Activated CD8-positive, alpha-beta memory T cell treated with anti-CD3 and anti-CD28 coated beads, Interleukin-2, amount 50 U/mL, for 1 hour (primary cell): ENCODE results near the gene ADD2.
"Not testable (repeated sequence)": the region's sequence is repeated elsewhere in the genome, so short reads cannot be mapped to it uniquely, and the experiment has no call there.

Source experiments
- DNase-seq: peaks from one replicate; pipeline ENCODE4 v3.0.0-alpha.2; 2020; ENCODE audit errors: extremely low read depth

Gene ADD2

DNA sequence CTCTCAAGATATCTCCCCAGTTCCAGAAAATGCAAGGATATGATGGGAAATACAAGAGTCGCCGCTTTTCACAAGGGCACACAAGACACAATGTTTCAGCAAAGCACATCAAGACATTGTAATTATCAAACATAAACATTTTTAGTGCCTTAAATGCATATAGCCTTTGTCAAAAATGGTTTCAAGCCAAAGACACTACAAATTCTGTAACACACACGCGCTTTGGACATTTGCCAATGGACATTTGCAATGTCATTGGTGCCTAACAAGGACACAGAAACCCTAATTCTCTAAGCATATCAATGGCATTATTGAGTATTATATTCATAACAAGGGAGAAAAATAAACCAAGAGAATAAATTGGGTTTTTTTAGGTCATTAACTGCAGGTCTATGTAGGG, 16.1 kb downstream of the ADD2 start:
- no peak for DNase-seq

DNA sequence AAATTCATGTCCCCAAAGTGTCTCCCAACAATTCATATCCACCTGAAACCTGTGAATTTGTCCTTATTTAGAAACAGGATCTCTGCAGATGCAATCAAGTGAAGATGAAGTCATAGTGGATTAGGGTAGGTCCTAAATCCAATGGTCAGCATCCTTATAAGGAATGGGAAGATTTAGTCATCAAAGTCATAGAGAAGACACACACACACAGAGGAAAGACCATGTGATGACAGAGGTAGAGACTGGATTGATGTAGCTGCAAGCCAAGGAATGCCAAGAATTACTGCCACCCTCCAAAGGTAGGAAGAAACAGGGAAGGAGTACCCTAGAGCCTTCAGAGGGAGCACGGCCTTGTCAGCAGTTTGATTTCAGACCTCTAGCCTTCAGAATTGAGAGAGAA, 17.7 kb downstream of the ADD2 start:
- no peak for DNase-seq

DNA sequence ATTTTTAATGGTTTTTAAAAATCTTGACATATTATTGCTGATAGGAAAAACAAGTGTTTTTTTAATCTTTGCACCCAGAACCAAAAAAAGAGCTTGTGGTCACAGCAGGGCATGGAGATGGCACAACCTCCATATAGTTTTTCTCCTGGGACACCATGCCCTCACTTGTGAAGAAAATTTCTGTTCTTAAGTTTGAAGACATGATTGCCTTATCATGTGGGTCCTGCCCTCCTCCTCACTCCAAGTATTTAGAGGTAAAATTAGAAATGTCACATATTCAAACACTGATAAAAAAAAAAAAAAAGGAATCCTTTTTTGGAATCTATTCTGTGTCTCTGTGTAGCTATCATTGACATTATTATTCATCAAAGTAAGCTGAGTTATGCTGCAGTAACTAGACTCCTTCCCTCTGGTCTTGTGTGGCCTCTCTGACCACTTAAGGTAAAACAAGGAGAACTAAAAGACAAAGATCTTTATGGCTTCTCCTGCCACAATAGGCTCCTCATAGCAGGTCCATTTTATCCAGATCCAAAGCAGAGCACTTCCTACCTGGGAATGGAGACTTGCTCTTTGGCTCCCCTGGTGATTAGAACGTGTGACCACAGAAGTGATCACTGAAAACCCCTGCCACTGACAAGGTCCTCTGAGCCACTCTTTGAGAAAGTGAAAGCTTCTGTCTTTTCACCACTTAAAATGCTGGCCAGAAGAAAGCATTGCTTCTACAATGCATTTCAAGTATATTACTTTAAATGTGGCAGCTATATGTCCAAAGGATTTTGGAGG, 19.8 kb downstream of the ADD2 start:
- no peak for DNase-seq

DNA sequence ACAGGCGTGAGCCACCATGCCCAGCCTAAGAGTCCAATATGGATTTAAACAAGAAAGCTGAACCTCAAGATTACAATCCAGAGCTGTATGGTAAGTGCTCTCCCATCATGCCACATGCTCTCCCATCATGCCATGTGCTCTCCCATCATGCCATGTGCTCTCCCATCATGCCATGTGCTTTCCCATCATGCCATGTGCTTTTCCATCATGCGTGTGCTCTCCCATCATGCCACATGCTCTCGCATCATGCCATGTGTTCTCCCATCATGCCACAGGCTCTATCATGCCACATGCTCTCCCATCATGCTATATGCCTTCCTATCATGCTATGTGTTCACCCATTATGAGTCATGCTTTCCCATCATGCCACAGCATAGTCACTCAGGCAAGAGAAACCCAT, 20.7 kb downstream of the ADD2 start:
- no peak for DNase-seq

DNA sequence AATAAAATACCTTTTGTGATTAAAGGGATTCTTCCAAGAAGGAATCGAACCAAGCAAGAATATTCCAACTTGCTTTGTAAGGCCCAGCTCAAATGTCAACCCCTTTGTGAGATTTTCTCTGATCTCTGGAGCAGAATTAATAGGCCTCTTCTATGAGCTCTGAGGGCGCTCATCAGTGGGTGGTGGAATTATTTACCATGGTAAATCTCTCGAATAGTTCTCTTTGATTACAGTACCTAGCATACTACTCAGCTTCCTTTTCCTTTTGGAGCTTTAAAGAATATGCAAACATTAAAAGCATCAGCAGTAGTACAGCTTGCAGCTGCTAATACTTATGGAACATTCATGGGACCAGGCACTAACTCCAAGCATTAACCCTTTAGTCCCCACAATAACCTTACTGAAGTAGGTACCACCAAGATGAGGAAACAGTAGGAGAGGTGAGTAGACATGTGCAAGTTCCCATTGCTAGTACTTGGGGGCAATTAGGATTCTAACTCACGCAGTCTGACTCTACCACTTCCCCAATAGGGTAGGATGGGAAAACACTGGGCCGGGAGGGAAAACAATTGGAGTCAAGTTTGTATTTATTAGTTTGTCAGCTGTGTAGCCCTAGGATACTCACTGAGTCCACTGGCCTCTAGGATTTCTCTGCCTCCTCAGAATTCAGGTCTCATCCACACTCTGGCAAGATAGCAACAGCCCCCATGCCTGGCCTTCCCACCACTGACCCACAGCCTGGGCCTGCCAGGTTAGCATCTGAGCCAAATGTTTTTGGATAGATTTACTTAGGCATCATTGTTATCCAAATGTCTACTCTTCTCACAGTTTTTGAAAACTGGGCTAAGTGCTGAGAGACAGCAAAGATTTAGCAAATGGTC, 21.7 kb downstream of the ADD2 start:
- DNase-seq = no peak

DNA sequence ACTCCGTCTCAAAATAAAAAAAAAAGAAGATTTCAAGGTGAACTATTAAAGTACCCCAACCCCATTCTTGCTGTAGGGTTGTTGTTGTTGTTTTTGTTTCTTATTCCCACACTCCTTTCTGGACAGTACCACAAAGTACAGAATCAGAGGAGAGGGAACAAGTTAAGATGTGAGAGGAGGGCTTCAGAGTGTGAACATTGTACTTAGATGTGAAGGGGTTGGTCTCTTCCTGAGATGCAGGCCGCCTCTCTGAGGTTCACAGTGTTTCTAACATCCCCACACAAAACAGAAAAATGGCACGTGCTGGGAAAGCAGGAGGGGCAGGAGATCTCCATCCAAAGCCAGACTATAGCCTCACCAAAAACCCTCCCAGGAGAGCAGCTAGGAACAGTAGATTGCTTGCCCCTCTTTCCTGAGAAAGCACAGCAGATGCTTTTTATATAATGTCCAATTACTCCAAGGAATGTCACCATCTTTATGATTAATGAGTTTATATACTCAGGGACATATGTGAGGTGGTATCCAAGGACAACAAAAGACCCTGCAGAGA, 22.6 kb downstream of the ADD2 start:
- DNase-seq = no peak

DNA sequence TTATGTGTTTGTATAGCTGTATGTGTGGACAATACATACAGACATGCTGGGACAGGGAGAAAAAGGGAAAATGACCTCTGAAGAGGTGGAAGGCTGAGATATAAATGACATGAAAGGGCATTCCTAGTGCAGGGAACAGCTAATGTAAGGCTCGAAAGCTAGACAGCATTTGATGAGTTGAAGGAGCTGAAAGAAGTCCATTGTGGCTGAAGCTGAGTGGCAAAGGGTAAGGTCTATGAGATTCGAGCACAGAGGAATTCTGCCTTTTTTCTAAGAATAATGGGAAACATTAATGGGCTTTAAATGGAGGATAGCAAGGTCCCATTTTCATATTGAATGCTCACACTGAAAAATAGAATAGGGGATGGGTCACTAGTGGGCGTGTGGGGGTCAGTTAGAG, 23.6 kb downstream of the ADD2 start:
- DNase-seq = no peak

DNA sequence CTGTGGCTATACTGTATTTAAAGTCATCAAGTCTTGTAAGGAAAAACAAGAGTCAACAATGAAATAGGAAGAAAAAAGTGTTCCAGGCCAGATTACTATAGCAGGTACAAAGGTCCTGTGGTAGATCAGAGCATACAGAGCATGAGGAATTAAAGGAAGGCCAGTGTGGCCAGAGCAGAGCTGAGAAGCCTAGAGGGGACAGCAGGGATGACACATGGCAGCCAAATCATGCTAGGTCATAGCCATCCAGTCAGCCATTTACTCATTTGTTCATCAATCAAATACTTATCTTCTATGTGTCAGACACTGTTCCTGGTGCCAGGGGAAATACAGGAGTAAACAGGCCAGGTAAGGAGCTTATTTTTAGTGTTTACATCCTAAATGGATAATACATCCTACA, 24.3 kb downstream of the ADD2 start:
- no peak for DNase-seq

DNA sequence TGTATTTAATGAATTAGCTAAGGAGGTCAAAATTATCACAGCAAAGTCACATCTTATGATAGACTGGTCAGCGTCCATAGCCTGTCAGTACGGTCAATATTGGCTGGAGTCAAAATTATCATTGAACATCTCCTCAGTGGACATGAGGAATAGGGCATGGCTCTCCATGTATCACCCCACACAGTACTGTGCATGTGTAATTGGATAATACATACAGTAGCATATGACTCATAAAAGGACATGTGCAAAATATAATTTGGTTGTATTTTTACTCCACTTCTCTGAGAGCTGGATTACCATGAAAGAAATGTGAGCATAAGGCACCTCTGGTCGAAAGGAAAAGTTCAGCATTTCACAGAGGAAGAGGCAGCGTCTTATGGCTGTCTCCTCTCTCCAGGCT, 24.9 kb downstream of the ADD2 start:
- no peak for DNase-seq

DNA sequence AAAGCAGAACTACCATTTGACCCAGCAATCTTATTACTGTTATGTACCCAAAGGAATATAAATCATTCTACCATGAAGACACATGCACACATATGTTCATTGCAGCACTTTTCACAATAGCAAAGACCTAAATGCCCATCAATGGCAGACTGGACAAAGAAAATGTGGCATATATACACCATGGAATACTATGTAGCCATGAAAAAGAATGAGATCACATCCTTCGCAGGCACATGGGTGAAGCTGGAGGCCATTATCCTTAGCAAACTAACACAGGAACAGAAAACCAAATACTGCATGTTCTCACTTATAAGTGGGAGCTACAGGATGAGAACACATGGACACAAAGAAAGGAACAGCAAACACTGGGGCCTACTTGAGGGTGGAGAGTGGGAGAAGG, 28.5 kb downstream of the ADD2 start:
- not testable (repeated sequence) for DNase-seq

DNA sequence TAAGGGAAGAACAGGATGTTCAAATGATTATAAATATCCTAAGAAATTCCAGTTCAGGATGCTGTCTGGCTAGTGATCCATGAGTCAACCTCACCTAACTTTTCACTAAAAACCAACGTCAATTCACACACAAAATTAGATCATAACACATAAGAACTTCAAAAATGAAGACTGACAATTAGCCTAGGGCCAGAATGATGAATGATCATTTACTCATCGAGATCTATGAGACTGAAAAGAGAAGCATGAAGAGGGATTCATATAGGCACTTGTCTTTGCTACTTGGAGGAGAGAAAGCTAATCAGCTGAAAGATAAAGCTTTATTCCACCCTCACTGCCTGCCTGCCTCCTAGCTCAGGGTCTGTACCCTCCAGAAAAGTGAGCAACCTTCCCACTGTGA, 29.8 kb downstream of the ADD2 start:
- no peak for DNase-seq

DNA sequence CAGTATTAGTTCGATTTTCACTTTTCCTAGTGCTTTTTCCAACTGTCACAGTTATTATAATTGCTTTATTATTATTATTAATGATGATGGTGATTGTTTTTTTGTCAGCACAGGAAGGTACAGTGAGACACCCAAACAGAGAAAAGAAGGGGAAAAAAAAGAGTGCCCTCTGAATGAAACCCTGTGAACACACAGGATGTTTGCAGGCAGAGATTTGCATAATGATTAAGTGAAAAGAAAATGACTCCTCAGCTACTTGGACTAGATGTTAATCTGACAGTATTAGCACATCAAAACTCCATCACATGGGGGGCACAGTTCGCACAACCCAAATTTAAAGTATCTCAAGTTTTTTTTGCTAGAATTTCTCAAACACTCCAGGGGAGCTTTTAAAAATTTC, 32.9 kb downstream of the ADD2 start:
- DNase-seq = no peak

DNA sequence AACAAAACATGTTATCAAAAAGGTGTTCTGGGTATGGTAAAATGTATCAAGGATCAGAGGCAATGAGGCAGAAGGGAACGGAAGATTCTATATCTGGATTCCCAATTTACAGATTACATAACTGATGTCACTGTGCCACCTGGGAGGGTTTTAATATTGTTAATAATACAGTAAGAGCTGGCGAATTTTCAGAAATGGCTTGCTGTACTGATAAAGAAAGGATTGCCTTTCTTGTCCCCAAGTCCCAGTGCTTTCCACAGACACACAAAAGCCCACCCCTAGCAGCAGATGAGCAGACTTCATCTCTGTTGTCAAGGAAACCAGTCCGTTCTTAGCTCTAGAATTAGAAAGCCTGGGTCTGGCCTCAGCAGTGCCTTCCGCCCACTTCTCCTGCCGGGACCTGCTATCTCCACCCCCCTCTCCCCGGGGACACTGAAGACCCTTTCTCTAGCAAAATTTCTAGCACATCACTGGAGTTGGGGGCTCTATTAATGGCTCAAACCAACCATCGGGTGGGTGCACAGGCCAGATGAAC, 34.3 kb downstream of the ADD2 start:
- DNase-seq = no peak

DNA sequence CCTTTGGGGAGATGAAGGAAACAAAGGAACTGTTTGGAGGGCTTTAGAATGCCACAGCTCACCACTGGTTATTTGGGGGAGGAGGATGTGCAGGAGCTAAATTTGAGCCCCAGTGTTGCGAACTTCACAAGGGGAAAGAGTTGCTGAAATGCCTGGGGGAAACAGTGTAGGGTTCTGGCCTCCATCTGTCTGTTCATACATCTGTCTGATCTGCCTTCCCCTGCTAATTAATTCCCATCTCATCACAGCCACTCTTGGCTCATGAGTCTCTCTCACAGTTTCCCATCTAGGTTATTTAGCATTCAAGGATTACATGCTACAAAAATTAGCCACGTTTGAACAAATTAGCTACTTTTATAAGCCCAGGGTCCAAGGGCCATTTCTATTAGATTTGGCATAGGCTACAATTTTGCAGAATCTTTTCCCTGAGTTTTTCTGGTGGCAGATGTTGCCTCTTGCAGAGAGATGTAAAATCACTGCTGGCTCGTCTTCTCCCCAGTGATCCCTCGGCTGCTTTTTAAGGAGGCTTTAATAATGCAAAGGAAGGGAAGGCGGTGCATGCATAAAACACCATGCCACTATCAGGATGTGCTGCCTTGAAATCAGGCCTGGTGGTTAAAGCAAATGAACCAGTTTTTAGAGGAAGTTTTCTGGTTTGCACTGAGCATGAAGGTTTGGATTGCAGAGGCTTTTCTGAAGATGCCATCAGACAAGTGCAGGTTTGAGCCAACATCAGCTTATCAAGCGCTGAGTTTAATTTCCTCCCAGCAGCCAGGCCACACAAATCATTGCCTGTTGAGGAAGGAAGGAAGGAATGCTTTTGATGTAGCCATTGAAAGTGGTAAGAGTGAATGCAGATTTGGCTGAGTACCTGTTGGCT, 35.0 kb downstream of the ADD2 start:
- DNase-seq = no peak

DNA sequence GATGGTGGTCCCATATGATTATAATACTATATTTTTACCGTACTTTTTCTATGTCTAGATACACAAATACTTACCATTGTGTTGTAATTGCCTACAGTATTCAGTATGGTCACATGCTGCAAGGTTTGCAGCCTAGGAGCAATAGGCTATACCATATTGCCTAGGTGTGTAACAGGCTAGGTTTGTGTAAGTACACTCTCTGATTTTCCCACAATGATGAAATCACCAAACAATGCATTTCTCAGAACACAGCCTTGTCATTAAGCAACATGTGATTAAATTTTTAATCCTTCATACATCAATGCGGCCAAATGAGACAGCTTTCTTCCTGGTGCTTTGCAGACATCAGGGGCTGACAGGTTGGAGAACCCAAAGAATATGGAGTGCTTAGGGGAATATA, 37.3 kb downstream of the ADD2 start:
- DNase-seq = no peak

DNA sequence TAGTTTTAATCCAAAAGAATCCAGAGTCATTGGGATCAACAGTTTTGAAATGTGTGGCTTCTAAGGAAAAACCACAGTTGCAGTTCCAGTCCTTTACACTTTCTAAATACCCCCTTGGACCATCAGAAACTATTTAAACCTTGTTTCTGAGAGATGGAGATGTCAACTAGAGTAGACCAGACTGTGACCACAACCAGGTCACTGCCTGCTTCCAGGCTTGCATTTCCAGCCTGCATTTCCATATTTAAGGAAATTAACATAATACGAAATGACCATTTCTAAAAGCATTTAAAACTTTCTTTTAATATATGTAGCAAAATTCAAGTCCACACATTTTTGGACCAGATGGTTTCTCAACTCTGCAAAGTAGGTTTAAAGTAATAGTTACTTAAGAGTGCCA, 38.4 kb downstream of the ADD2 start:
- DNase-seq = no peak

DNA sequence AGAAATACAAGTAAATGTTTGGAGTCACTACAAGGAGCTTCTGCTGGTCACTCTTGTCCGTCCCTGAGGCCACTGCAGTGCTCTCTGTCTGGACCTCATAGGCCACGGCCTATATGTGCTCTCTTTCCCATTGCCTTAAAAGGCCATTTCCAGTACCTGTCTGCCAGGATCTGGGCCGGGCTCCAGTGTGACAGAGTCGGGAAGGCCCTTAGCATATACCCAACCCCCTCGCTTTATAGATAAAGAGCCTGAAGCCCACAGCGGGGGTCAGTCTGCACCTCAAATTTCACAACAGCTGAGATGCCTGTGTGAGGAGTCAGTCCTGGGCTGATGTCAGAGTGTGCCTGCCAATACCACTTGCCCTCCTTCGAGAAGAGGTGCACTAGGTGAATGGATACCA, 39.9 kb downstream of the ADD2 start:
- no peak for DNase-seq

DNA sequence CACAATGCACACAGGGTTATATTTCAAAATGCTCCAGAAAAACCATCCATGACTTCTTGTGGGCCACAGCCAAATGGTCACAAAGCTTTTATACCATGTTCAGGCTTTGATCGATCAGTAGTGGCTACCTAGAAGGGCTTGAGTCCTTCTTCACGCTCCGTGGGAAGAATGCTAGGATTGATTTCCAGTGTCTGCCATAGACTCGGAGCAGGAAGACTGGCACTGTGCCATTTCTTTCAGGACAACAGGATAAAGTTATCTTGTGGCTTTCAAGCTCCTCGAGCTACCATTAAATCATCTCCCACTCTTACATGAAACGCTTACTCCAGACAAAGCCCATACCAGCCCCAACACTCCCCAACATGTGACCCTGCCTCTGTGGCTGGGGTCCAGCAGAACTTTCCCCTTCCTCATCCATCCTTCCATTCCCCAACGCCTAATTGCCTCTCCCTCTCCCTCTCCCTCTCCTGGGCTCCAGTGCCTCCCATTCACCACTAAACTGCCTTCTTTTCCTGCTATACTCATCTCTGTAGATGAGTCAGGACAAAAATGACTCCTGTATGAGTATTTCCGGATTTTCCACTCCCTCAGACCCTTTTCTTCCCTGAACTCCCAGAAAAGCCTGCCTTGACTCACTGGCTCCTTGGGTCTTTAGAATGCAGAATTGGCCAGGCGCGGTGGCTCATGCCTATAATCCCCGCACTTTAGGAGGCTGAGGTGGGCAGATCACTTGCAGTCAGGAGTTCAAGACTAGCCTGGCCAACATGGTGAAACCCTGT, 40.9 kb downstream of the ADD2 start:
- DNase-seq = no peak

DNA sequence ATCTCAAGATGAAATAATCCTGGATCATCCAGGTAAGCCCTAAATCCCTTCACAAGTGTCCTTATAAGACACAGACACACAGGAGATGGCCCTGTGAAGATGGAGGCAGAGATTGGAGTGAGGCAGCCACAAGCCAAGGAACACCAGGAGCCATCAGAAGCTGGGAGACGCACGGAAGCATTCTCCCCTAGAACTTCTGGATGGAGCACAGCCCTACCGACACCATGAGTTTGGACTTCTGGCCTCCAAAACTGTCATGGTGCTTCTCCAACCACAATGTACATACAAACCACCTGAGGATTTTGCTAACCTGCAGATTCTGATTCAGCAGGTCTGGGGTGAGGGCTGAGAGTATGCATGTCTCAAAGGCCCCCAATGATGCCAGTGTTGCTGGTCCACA, 42.5 kb downstream of the ADD2 start:
- DNase-seq = no peak

DNA sequence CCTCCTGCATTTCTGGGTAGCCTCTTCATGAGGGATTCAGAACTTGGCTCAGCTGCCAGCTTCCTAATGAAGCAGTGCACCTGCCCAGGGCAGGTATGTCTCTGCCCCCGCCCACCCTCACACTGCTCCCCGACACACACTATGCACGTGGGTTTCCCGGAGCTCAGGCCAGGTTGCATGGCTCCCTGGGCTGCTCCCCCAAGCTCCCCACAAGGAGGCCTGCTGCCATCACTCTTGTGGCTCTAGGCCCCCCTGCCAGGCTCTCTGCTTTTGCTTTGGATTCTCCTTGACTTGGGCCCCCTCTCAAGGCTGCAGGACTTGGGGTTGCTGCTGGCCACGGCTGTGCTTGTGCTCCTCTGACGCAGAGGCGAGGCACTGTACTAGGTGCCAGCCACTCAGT, 43.6 kb downstream of the ADD2 start:
- no peak for DNase-seq
